PFSK-1 (cell line): Measurements from ENCODE around the gene GALR2.

ENCODE experiments used
- POLR2AphosphoS5 ChIP-seq: IDR thresholded peaks from 2 replicates; pipeline ENCODE4 v1.6.1; 2012; ENCODE audit warnings: low read depth, mild to moderate bottlenecking, control low read depth, low read length, moderate library complexity
- SIN3A ChIP-seq: IDR thresholded peaks from 2 replicates; pipeline ENCODE4 v1.6.1; 2012; ENCODE audit warnings: mild to moderate bottlenecking, low read length, moderate library complexity, borderline replicate concordance; ENCODE audit not compliant: insufficient read depth
- TAF1 ChIP-seq: IDR thresholded peaks from 2 replicates; pipeline ENCODE4 v1.6.1; 2012; ENCODE audit warnings: low read length, control low read depth, borderline replicate concordance; ENCODE audit not compliant: insufficient read depth
- TF ChIP-seq, protein P1 (sequence below), 2 experiments: IDR thresholded peaks; 2 replicates each; pipeline versions ENCODE4 v1.6.1 to v1.8.0; 2011 to 2012; ENCODE audit warnings: low read depth in 2 of 2, low read length in 2 of 2, control low read depth in 1 of 2, inconsistent platforms in 1 of 2, mild to moderate bottlenecking in 1 of 2, moderate library complexity in 1 of 2; ENCODE audit not compliant: insufficient read depth in 1 of 2

DNA sequence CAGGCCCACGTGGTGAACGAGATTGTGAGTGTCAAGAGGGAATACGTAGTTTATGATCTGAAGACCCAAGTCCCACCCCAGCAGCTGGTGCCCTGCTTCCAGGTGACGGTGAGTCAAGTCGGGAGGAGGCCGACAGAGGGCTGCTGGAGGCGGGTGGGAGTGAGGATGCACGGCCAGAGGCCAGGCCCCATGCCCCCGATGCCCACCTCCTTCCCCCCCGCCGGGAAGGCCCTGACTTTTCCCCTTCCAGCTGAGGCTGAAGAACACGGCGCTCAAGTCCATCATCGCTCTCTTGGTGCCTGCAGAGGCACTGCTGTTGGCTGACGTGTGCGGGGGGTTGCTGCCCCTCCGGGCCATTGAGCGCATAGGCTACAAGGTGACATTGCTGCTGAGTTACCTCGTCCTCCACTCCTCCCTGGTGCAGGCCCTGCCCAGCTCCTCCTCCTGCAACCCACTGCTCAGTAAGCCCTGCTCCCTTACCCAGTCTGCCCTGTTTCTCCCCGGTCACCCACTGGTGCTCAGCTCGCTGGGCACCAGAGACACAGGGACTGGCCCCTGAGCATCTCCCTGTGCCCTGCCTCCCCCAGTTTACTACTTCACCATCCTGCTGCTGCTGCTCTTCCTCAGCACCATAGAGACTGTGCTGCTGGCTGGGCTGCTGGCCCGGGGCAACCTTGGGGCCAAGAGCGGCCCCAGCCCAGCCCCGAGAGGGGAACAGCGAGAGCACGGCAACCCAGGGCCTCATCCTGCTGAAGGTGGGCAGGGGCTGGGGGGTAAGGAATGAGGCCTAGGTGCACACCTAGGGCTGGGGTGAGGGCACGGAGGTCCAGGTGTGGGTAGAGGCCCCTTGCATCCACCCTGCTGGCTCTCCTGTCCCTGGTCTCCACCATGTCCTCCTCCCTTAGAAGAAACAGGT, 7.0 kb downstream of the GALR2 start:
- TF ChIP-seq POLR2AphosphoS5 (no peak), TAF1 (no peak), SIN3A (no peak)
- TF ChIP-seq, protein P1, sequence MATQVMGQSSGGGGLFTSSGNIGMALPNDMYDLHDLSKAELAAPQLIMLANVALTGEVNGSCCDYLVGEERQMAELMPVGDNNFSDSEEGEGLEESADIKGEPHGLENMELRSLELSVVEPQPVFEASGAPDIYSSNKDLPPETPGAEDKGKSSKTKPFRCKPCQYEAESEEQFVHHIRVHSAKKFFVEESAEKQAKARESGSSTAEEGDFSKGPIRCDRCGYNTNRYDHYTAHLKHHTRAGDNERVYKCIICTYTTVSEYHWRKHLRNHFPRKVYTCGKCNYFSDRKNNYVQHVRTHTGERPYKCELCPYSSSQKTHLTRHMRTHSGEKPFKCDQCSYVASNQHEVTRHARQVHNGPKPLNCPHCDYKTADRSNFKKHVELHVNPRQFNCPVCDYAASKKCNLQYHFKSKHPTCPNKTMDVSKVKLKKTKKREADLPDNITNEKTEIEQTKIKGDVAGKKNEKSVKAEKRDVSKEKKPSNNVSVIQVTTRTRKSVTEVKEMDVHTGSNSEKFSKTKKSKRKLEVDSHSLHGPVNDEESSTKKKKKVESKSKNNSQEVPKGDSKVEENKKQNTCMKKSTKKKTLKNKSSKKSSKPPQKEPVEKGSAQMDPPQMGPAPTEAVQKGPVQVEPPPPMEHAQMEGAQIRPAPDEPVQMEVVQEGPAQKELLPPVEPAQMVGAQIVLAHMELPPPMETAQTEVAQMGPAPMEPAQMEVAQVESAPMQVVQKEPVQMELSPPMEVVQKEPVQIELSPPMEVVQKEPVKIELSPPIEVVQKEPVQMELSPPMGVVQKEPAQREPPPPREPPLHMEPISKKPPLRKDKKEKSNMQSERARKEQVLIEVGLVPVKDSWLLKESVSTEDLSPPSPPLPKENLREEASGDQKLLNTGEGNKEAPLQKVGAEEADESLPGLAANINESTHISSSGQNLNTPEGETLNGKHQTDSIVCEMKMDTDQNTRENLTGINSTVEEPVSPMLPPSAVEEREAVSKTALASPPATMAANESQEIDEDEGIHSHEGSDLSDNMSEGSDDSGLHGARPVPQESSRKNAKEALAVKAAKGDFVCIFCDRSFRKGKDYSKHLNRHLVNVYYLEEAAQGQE (IDR thresholded peaks at IDR 0.05; ENCODE audit: insufficient read depth in 1 of 2, low read depth in 2 of 2, low read length in 2 of 2), result no peak
